NCI-H128 (cell line): Measurements from ENCODE around the gene BLZF1.
A peak's percentile ranks its signal among the peaks of the same experiment; 100 is the strongest.
"Not testable (repeated sequence)": the region's sequence is repeated elsewhere in the genome, so short reads cannot be mapped to it uniquely, and the experiment has no call there.

Source experiments
- DNase-seq: peaks from one replicate; lab custom pipeline; 2025; ENCODE audit not compliant: unreplicated experiment; lab: John Stamatoyannopoulos, UW

Gene BLZF1

GRCh38 chr1:169367686-169368405, at the start of gene BLZF1, which contains the start of gene NME7:
BLZF1 (plus strand) TSS chr1:169368195; CDS start chr1:169369523, 1,328 bp downstream.
NME7 (minus strand) TSS chr1:169367797; CDS start chr1:169367710, 87 bp downstream.
- peak; percentile 94 for DNase-seq

- no peak for DNase-seq
Observed at GRCh38 chr1:169318536-169319244, 49.3 kb upstream of the BLZF1 start.

DNA sequence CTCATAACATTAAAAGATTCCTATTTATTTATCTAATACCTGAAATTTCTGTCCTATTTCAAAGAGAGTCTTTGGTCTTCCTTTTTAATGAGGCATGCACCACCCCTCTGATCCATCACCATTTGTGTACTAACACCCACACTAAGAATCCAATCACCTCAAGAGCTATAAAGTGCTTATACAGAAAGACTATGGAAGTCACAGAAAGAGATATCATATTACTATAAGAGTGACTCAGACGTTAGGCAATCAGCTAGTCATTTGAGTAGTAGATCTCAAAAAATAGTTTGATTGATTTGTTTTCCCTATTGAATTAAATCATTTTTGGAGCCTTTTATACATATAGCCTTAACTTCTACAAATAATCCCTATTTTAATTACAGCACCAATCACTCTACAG, 46.5 kb upstream of the BLZF1 start:
- no peak for DNase-seq

DNA sequence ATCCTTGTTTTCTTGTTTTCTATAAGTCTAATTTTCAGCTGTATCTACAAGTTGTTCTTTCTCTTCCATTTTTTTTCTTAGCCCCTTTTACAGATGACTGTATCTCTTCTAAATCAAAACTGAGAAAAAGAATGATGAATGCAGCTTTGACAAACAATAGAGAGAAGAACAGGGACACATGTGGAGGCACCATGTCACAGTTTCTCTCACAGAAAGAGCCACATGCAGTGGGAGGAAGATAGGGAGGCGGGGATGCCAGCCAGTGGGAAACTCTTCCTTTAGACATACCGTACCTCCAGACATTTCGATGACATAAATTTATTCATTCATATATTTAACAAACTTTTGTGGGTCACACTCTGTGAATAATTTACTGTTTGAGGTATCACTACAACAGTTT, 45.9 kb upstream of the BLZF1 start:
- DNase-seq: no peak

DNA sequence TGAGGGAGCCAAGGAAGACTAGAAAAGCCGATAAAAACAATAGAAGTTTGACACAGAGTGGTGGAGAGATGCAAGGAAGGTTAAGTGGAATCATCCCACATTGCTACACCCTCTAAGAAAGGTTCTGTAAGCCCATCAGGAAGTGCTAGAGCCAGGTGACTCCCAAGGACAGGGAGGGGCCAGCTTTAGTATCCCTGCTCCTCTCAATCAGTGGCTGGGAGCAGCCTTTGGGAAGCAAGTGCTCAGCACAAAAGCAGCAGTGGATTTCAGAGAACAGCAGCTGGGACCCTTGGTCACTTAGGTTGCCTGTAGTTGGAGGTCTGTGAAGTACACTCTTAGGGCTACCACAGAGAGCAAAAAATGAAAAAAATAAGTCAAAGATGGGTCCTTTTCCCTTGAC, 42.9 kb upstream of the BLZF1 start:
- DNase-seq: no peak

DNA sequence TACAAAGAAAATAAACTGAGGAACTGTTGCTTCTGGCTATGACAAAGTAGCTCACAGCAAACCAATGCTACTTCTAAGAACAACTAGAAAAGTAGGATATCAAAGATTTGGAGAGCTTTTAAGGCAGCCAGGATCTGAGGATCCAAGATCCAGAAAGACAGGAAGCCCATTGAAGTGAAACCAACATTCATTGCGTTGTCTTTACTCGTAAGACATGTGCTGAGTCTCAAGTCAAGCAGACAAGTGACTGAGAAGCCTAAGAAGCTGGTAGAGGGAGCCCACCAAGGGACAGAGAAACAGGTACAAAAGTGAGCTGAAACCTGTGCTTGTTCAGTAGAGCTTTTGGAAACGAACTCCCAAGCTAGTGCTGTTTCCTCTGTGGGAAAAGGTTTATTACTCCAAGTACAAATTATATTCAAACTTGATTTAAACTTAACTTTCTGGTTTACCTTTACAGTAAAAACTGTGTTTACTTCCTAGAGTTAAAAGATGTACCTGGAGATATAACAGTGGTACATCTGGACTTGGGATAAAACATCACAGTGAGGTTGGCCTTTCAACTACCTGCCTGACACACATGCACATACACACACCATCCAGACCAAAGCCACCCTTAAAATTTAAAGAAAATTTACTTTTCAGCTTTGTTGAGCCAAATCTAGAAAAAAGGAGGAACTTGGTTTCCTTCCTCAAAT, 41.6 kb upstream of the BLZF1 start:
- no peak for DNase-seq

DNA sequence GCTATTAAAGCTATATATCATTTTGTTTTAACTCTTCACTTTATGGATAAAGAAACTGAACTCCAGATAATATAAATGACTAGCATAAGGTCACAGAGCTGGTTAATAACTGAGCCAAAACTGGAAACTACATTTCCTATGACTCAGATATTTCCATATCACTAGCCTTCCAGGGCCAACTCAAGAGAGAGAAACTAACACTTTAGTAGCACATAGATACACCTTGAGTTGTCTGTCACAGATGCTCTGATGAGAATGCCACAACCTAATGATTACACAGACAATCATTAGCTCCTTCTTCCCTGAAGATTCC, 41.1 kb upstream of the BLZF1 start:
- DNase-seq: no peak

DNA sequence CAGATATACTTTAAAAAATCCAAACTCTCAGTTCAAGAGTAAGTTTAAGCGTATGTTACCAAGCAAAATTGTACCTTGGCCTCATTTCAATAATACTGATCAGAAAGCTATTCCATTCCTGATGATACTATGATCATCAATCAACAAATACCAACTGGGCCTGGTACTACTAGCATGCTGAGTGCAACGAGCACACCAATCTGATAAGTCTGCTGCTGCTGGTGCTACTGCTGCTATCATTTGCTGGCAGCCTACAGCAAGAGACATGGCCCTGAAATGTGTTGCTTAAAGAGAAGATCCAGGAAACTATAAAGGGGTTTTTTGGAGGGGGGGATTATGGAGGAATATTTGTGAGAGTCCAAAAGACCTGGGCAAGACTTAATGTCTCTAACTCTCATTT, 40.1 kb upstream of the BLZF1 start:
- no peak for DNase-seq

- no peak for DNase-seq
Observed at GRCh38 chr1:169329383-169329782, 38.6 kb upstream of the BLZF1 start.

DNA sequence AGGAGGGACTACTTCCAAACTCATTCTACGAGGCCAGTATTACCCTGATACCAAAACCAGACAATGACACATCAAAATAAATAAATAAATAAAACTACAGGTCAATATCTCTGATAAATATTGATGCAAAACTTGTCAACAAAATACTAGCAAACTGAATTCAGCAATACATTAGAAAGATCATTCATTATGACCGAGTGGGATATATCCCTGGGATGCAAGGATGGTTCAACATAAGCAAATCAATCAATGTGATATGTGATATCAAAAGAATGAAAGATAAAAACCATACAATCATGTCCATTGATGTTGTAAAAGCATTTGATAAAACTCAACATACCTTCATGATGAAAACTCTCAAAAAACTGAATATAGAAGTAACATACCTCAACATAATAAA, 37.1 kb upstream of the BLZF1 start:
- DNase-seq: no peak

DNA sequence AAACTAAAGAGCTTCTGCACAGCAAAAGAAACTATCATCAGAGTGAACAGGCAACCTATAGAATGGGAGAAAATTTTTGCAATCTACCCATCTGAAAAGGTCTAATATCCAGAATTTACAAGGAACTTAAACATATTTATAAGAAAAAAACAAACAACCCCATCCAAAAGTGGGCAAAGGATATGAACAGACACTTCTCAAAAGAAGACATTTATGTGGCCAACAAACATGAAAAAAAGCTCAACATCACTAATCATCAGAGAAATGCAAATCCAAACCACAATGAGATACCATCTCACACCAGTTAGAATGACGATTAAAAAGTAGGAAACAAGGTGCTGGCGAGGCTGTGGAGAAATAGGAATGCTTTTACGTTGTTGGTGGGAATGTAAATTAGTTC, 33.3 kb upstream of the BLZF1 start:
- not testable (repeated sequence) for DNase-seq

DNA sequence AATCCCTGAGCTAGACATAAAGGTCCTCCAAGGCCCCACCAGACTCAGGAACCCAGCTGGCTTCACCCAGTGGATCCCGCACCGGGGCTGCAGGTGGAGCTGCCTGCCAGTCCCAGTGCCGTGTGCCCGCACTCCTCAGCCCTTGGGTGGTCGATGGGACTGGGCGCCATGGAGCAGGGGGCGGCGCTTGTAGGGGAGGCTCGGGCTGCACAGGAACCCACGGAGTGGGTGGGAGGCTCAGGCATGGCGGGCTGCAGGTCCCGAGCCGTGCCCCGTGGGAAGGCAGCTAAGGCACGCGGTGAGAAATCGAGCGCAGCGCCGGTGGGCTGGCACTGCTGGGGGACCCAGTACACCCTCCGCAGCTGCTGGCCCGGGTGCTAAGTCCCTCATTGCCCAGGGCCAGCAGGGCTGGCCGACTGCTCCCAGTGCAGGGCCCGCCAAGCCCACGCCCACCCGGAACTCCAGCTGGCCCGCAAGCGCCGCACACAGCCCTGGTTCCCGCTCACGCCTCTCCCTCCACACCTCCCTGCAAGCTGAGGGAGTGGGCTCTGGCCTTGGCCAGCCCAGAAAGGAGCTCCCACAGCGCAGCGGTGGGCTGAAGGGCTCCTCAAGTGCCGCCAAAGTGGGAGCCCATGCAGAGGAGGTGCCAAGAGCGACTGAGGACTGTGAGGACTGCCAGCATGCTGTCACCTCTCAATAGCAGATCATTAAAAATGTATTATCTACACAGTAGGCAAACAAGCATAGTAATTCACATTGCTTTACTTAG, 30.9 kb upstream of the BLZF1 start:
- DNase-seq: not testable (repeated sequence)

DNA sequence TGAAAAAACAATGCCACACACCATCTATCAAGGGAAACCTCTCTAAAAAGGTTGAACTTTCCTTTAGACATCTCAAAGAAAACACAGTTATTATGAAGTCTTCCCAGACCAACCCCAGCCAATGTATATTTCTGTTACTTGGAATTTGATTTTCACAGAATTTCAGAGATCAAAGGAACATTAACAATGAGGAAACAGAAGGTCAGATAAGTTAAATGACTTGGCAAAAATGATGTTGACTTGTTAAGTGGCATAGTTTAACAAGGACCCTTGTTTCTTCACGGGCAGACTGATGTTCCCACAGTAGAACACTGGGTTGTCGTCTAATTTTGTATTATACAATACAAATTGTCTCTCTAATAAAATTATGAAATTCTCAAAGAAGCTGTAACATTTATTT, 29.4 kb upstream of the BLZF1 start:
- DNase-seq: no peak

GRCh38 chr1:169339773-169340172, 28.2 kb upstream of the BLZF1 start:
- DNase-seq: no peak

- no peak for DNase-seq
Observed at GRCh38 chr1:169340882-169341281, 27.1 kb upstream of the BLZF1 start.

DNA sequence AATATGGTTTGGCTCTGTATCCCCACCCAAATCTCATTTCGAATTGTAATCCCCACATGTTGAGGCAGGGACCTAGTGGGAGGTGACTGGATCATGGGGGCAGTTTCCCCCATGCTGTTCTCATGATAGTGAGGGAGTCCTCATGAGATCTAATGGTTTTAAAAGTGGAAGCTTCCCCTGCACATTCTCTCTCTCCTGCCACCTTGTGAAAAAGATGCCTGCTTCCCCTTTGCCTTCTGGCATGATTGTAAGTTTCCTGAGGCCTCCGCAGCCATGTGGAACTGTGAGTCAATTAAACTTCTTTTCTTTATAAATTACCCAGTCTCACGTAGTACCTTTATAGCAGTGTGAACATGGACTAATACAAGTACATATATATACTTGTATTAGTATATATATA, 25.9 kb upstream of the BLZF1 start:
- not testable (repeated sequence) for DNase-seq

- DNase-seq: no peak
Observed at GRCh38 chr1:169345511-169345910, 22.5 kb upstream of the BLZF1 start.

DNA sequence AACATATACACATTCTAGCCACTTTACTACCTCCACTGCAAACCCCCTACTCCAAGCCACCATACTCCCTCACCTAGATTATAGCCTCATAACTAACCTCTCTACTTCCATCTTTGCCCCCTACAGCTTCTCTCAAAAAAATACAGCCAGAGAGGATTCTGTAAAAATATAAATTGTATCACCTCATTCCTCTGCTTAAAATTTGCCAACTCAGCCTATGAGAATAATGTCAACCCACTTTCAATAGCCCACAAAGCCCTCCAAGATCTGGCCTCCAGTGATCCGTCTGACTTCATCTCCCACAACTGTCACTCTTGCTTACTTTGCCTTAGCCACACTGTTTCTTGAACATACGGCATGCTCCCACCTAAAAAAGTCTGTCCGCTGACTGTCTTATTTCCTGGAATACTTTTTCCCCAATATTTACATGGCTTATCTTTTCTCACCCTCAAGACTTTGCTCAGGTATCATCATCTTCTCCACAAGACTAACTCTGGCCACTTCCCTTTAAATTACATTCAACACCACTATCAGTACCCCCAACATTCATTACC, 21.9 kb upstream of the BLZF1 start:
- DNase-seq: no peak

DNA sequence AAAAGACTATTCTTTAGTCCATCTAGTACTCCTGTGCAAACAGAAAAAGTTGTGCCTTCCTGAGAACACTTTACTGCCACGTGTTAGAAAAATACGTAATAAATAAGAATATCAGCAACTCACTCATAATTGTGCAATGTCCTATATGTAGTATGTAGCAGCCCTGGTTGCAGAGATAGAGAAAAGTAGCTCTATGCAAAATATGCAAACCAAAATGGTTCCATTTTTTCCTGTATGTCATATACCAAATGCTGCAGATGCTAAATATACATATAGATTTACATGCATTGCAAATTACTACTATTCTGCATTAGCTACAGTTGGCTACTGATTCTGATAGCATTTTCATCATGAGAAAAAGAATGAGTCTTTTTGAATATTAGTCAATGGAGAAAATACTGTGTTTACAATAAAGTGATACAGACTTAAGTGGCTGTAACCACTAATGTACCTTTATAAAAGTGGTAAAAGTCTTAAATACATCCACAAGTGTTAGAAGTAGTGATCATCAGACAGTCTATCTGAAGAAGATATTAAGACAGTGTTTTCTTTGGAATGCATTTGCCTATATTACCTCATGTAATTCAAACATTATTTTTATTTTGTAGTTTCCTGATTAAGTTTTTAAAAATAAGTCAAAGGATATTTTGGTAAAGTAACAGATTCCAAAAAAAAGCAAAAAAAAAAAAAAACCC, 20.2 kb upstream of the BLZF1 start:
- DNase-seq: no peak

GRCh38 chr1:169348383-169349036, 19.5 kb upstream of the BLZF1 start:
- peak; percentile 68 for DNase-seq
